WERI-Rb-1 (cell line): ENCODE results near the gene HMCN2.
"Not testable (repeated sequence)": the region's sequence is repeated elsewhere in the genome, so short reads cannot be mapped to it uniquely, and the experiment has no call there.

ENCODE experiments used
- DNase-seq: peaks from one replicate; pipeline ENCODE4 v3.0.0-alpha.2; 2020
- H3K27ac ChIP-seq: fragments of 250-450 bp; sonication (Bioruptor Pico); 2 replicates; pipeline ENCODE4 v1.5.1; 2020; ENCODE audit warnings: mild to moderate bottlenecking, moderate library complexity
- H3K27me3 ChIP-seq: fragments of 250-450 bp; sonication (Bioruptor Pico); 2 replicates; pipeline ENCODE4 v1.5.1; 2021; ENCODE audit warnings: mild to moderate bottlenecking, low read depth, moderate library complexity; ENCODE audit not compliant: insufficient read depth, severe bottlenecking
- H3K36me3 ChIP-seq: fragments of 250-450 bp; sonication (Bioruptor Pico); 2 replicates; pipeline ENCODE4 v1.5.1; 2020; ENCODE audit warnings: mild to moderate bottlenecking, moderate library complexity
- H3K4me3 ChIP-seq: 2 replicates; pipeline ENCODE4 v1.5.1; 2011; ENCODE audit warnings: low read depth, mild to moderate bottlenecking, control low read depth, low read length
- H3K9me3 ChIP-seq: fragments of 250-450 bp; sonication (Bioruptor Pico); 2 replicates; pipeline ENCODE4 v1.5.1; 2021; ENCODE audit warnings: mild to moderate bottlenecking, moderate library complexity; ENCODE audit not compliant: severe bottlenecking
- CTCF ChIP-seq: IDR thresholded peaks from 2 replicates; pipeline ENCODE4 v1.5.1; 2011; ENCODE audit warnings: low read depth, mild to moderate bottlenecking, control low read depth, inconsistent platforms, low read length

Gene HMCN2

DNA sequence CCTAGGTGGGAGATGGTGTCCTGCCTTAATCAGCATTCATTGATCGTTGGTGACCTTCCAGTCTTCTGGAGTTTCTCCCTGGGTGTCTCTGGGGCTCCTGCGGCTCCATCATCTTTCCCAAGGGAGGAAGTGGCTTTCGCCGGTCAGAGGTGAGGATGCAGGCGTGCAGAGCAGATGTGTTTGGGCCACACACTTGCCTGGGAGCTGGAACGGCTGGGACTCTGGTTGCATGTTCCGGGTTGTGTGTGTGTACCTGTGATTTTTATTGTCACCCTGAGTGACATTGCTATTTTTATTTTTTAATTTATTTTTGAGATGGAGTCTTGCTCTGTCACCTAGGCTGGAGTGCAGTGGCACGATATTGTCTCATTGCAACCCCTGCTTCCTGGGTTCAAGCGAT lies 9.6 kb downstream of the HMCN2 start:
- no peak for DNase-seq
- H3K27me3 ChIP-seq, result no peaks in the 10 kb centered on the region
- no peaks in the 10 kb centered on the region for H3K36me3 ChIP-seq
- no peak overlapping the region for H3K27ac ChIP-seq
- TF ChIP-seq CTCF, result no peak
- no peaks in the 10 kb centered on the region for H3K9me3 ChIP-seq
- H3K4me3 ChIP-seq, result no peak overlapping the region

DNA sequence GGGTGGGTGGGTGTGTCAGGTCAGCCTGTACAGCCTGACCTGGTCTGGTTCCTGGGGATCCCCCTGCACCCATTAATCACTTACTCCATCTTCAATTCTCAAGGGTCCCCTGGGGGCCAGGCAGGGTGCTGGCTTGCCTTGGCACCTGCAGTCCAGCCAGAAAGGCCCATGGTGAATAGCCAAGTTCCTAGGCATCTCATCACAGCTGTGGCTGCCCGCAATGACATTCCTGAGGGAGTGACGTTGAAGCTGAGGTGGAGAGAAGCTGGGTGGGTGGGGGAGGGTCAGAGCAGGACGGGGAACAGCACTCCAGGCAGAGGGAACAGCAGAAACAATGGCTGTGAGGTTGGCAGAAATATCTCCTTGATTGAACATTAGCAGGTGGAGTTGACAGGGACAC lies 10.6 kb downstream of the HMCN2 start:
- H3K36me3 ChIP-seq, result no peaks in the 10 kb centered on the region
- H3K9me3 ChIP-seq, result no peaks in the 10 kb centered on the region
- H3K27ac ChIP-seq, result no peak overlapping the region
- H3K27me3 ChIP-seq, result no peaks in the 10 kb centered on the region
- no peak overlapping the region for H3K4me3 ChIP-seq
- no peak for TF ChIP-seq CTCF
- DNase-seq, result no peak

- H3K9me3 ChIP-seq, result no peaks in the 10 kb centered on the region
- H3K27me3 ChIP-seq, result no peaks in the 10 kb centered on the region
- TF ChIP-seq CTCF, result no peak
- H3K27ac ChIP-seq, result no peak overlapping the region
- H3K36me3 ChIP-seq, result no peaks in the 10 kb centered on the region
- DNase-seq, result no peak
- no peak overlapping the region for H3K4me3 ChIP-seq
These were observed 11.4 kb downstream of the HMCN2 start for GRCh38 chr9:130276955-130277354.

GRCh38 chr9:130277525-130277924 lies 12.0 kb downstream of the HMCN2 start:
- H3K27me3 ChIP-seq, DNase-seq, H3K27ac ChIP-seq, H3K4me3 ChIP-seq, H3K36me3 ChIP-seq, H3K9me3 ChIP-seq: not testable (repeated sequence)

- Histone ChIP-seq H3K9me3 (no peaks in the 10 kb centered on the region), H3K4me3 (no peak overlapping the region), H3K27me3 (no peaks in the 10 kb centered on the region), H3K36me3 (no peaks in the 10 kb centered on the region), H3K27ac (no peak overlapping the region)
- no peak for DNase-seq
- TF ChIP-seq CTCF, result no peak
These were observed 18.1 kb downstream of the HMCN2 start for GRCh38 chr9:130283539-130284248.

GRCh38 chr9:130284249-130284625 lies 18.7 kb downstream of the HMCN2 start:
- no peak for DNase-seq
- Histone ChIP-seq H3K4me3 (no peak overlapping the region), H3K27ac (no peak overlapping the region), H3K27me3 (no peaks in the 10 kb centered on the region), H3K9me3 (no peaks in the 10 kb centered on the region), H3K36me3 (no peaks in the 10 kb centered on the region)
- TF ChIP-seq CTCF, result no peak
